AG09319 (cell line): ENCODE measurements around the gene ENOX2.

Experiments used
- DNase-seq: peaks from one replicate; pipeline ENCODE4 v3.0.0-alpha.2; 2010; ENCODE audit warnings: low read depth; ENCODE audit errors: extremely low read depth
- TF ChIP-seq, protein P1 (sequence below): IDR thresholded peaks from 2 replicates; pipeline ENCODE4 v1.5.1; 2011; ENCODE audit warnings: low read depth, mild to moderate bottlenecking, inconsistent platforms, low read length, moderate library complexity

ENOX2 gene

DNA sequence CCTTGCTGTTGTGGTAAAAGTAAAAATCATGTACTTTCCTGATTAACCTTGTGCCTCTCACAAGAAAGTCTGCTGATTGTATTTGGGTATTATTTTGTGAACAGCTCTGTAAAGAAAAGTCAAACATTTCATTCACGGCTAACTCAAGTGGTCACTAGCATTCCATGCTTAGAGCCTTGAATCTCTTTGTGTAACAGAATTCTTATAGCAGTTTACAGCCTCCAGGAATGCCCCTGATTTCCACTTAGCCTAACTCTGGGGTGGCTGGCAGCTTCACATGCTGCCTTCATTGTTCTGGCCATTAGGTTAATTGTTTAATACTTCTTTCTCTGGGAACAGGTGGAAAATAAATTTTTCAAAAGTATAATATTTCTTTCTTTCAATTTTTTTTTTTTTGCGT lies 274.5 kb downstream of the ENOX2 start:
- TF ChIP-seq, protein P1, sequence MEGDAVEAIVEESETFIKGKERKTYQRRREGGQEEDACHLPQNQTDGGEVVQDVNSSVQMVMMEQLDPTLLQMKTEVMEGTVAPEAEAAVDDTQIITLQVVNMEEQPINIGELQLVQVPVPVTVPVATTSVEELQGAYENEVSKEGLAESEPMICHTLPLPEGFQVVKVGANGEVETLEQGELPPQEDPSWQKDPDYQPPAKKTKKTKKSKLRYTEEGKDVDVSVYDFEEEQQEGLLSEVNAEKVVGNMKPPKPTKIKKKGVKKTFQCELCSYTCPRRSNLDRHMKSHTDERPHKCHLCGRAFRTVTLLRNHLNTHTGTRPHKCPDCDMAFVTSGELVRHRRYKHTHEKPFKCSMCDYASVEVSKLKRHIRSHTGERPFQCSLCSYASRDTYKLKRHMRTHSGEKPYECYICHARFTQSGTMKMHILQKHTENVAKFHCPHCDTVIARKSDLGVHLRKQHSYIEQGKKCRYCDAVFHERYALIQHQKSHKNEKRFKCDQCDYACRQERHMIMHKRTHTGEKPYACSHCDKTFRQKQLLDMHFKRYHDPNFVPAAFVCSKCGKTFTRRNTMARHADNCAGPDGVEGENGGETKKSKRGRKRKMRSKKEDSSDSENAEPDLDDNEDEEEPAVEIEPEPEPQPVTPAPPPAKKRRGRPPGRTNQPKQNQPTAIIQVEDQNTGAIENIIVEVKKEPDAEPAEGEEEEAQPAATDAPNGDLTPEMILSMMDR, result no peak
- DNase-seq, result no peak

GRCh38 chrX:130626521-130626920 lies 276.5 kb downstream of the ENOX2 start:
- TF ChIP-seq, protein P1, result no peak
- DNase-seq, result no peak

- no peak for DNase-seq
- TF ChIP-seq, protein P1, result no peak
Observed at GRCh38 chrX:130625386-130625785, 277.6 kb downstream of the ENOX2 start.

GRCh38 chrX:130623518-130623917 lies 279.5 kb downstream of the ENOX2 start:
- TF ChIP-seq, protein P1, result no peak
- DNase-seq, result no peak

DNA sequence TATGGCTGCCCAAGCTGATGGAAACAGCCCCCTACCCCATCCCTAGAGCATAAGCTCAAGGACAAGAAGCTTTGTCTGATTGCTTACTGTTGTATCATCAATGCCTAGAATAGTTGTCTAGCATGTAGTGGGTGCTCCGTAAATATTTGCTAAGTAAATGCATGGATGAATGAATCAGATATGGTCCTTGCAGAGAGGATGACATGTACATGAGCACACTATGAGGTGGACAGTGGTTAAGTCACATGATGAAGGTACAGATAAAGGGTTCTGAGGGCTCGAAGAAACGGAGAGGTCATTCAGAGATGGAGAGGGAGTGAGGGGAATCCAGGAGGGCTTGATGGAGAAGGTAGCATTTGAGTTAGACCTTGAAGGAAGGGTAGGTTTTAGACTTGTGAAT lies 287.1 kb downstream of the ENOX2 start:
- DNase-seq, result no peak
- TF ChIP-seq, protein P1, result no peak

DNA sequence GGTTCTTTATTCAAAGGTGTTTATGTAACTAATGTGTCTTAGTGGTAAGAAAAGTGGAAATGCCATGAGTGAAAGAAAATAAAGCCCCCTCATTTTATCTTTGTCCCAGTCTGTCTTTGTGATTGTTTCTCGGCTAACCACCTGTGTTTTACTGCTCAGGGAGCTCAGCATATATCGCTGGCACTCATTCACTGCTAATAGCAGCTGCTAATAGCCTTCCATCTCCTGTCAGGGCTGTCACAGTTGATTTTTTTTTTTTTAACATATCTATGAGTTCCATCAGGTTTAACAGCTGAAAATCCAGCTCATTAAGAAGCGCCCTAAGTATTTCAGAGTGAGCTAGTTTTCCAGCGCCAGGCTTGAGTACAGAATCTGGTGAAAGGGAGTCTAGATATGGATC lies 295.6 kb downstream of the ENOX2 start:
- DNase-seq, result no peak
- TF ChIP-seq, protein P1, result no peak

- DNase-seq, result no peak
- TF ChIP-seq, protein P1, result no peak
Observed at GRCh38 chrX:130606425-130606824, 296.6 kb downstream of the ENOX2 start.
